HG03139 (cell line): ENCODE measurements around the gene SFXN5.

Experiments
- ATAC-seq: cut with Tn5 transposase; IDR thresholded peaks from one replicate; pipeline ENCODE4 v1.9.1; 2021; ENCODE audit not compliant: unreplicated experiment

SFXN5 gene

GRCh38 chr2:73053316-73054114, 18.0 kb downstream of the SFXN5 start:
- no peak for ATAC-seq

GRCh38 chr2:73050121-73050545, 21.4 kb downstream of the SFXN5 start:
- no peak for ATAC-seq

- no peak for ATAC-seq
Observed at GRCh38 chr2:73043929-73044832, 27.3 kb downstream of the SFXN5 start.

GRCh38 chr2:73043276-73043675, 28.2 kb downstream of the SFXN5 start:
- ATAC-seq, result no peak

- ATAC-seq, result no peak
Observed at GRCh38 chr2:73037947-73038585, 33.4 kb downstream of the SFXN5 start.

- no peak for ATAC-seq
Observed at GRCh38 chr2:73036766-73037165, 34.7 kb downstream of the SFXN5 start.

GRCh38 chr2:73035899-73036711, 35.4 kb downstream of the SFXN5 start:
- ATAC-seq, result no peak

GRCh38 chr2:73034661-73035375, 36.7 kb downstream of the SFXN5 start:
- no peak for ATAC-seq

GRCh38 chr2:73033766-73034381, 37.6 kb downstream of the SFXN5 start:
- ATAC-seq, result no peak

- no peak for ATAC-seq
Observed at GRCh38 chr2:73033142-73033765, 38.3 kb downstream of the SFXN5 start.

- ATAC-seq, result no peak
Observed at GRCh38 chr2:73032702-73033097, 38.8 kb downstream of the SFXN5 start.

GRCh38 chr2:73031725-73032701, 39.5 kb downstream of the SFXN5 start:
- ATAC-seq, result no peak

- ATAC-seq, result no peak
Observed at GRCh38 chr2:73031095-73031678, 40.3 kb downstream of the SFXN5 start.

- ATAC-seq, result no peak
Observed at GRCh38 chr2:73028841-73029240, 42.7 kb downstream of the SFXN5 start.

- ATAC-seq, result no peak
Observed at GRCh38 chr2:73027340-73027739, 44.2 kb downstream of the SFXN5 start.

GRCh38 chr2:73023497-73023896, 48.0 kb downstream of the SFXN5 start:
- no peak for ATAC-seq

- no peak for ATAC-seq
Observed at GRCh38 chr2:73022024-73022568, 49.4 kb downstream of the SFXN5 start.
